Keratinocyte (primary cell): Measurements from ENCODE around the gene SPATA9. TPM values are rescaled to one million over a fixed set of nuclear protein-coding genes. Genes with fewer than 3 reads are reported as not detected.

Source experiments
- DNase-seq: peaks from one replicate; pipeline ENCODE4 v3.0.0-alpha.2; 2011; ENCODE audit warnings: low read depth, missing footprints, low spot score
- FAIRE-seq: peaks from 2 replicates; lab custom pipeline; 2011; peaks lifted over from hg19 to GRCh38; lab: Jason Lieb, UNC
- H2AFZ ChIP-seq: 2 replicates; pipeline ENCODE4 v1.6.0; 2012; ENCODE audit warnings: low read length, control low read depth, inconsistent platforms; ENCODE audit not compliant: control insufficient read depth
- H3K27ac ChIP-seq: 2 replicates; pipeline ENCODE4 v1.5.1; 2011; ENCODE audit warnings: low read length; ENCODE audit not compliant: control insufficient read depth, insufficient read depth
- H3K27me3 ChIP-seq: 3 replicates; pipeline ENCODE4 v1.6.0; 2011; ENCODE audit warnings: low read length; ENCODE audit not compliant: control insufficient read depth, insufficient read depth; ENCODE audit errors: extremely low read depth
- H3K36me3 ChIP-seq, 2 experiments: 2 replicates in 1 of 2; 3 replicates in 1 of 2; pipeline ENCODE4 v1.5.1; 2011; ENCODE audit warnings: low read length in 2 of 2, mild to moderate bottlenecking in 1 of 2; ENCODE audit not compliant: control insufficient read depth in 2 of 2, insufficient read depth in 2 of 2; ENCODE audit errors: extremely low read depth in 1 of 2
- H3K4me1 ChIP-seq: 3 replicates; pipeline ENCODE4 v1.5.1; 2011; ENCODE audit warnings: low read length; ENCODE audit not compliant: control insufficient read depth, insufficient read depth; ENCODE audit errors: extremely low read depth
- H3K4me2 ChIP-seq: 3 replicates; pipeline ENCODE4 v1.6.0; 2011; ENCODE audit warnings: low read depth, low read length; ENCODE audit not compliant: control insufficient read depth, insufficient read depth; ENCODE audit errors: extremely low read depth
- H3K4me3 ChIP-seq, 3 experiments: fragments of 200-600 bp in 1 of 3; sonication (generic) in 1 of 3; 2 replicates in 2 of 3; 3 replicates in 1 of 3; pipeline ENCODE4 v1.5.1; 2011 to 2016; ENCODE audit warnings: low read length in 3 of 3, mild to moderate bottlenecking in 3 of 3, control low read depth in 2 of 3, inconsistent platforms in 1 of 3, low read depth in 1 of 3, mixed read lengths in 1 of 3, mixed run types in 1 of 3, moderate library complexity in 1 of 3; ENCODE audit not compliant: control insufficient read depth in 2 of 3, insufficient read depth in 2 of 3; ENCODE audit errors: extremely low read depth in 1 of 3
- H3K79me2 ChIP-seq: 2 replicates; pipeline ENCODE4 v1.6.0; 2012; ENCODE audit warnings: low read length; ENCODE audit not compliant: control insufficient read depth, insufficient read depth
- H3K9ac ChIP-seq: 3 replicates; pipeline ENCODE4 v1.6.0; 2011; ENCODE audit warnings: low read length; ENCODE audit not compliant: control insufficient read depth, insufficient read depth; ENCODE audit errors: extremely low read depth
- H3K9me1 ChIP-seq: 3 replicates; pipeline ENCODE4 v1.6.0; 2011; ENCODE audit warnings: low read length; ENCODE audit not compliant: control insufficient read depth, insufficient read depth; ENCODE audit errors: extremely low read depth
- H3K9me3 ChIP-seq: 2 replicates; pipeline ENCODE4 v1.5.1; 2012; ENCODE audit warnings: low read depth, low read length; ENCODE audit not compliant: control insufficient read depth
- H4K20me1 ChIP-seq: 3 replicates; pipeline ENCODE4 v1.6.0; 2011; ENCODE audit warnings: low read length; ENCODE audit not compliant: control insufficient read depth, insufficient read depth; ENCODE audit errors: extremely low read depth
- CTCF ChIP-seq, 3 experiments: IDR thresholded peaks in 1 of 3; conservative IDR thresholded peaks in 1 of 3; optimal IDR thresholded peaks in 1 of 3; 2 replicates in 2 of 3; 3 replicates in 1 of 3; pipeline versions ENCODE3 to v1.5.1; 2011; ENCODE audit warnings: low read length in 3 of 3, mild to moderate bottlenecking in 3 of 3, moderate library complexity in 2 of 3, control low read depth in 1 of 3, inconsistent platforms in 1 of 3; ENCODE audit not compliant: insufficient read depth in 2 of 3; ENCODE audit errors: extremely low read depth in 1 of 3
- EZH2 ChIP-seq: IDR thresholded peaks from one replicate; pipeline ENCODE4 v1.6.1; 2012; ENCODE audit warnings: inconsistent platforms, mild to moderate bottlenecking, low read length, moderate library complexity
- dilution Hi-C: fragments of 300-500 bp; cut with MboI; formaldehyde crosslinking; loops from one replicate; pipeline ENCODE4 v1.7.0; 2020; ENCODE audit warnings: low sequenced_read_pairs; ENCODE audit not compliant: extremely low pct_ligation_motif_present
- polyA minus RNA-seq, 3 experiments: library from RNA; depleted of rRNA, polyadenylated mRNA; stranded (reverse); fragments of >200 nt; gene quantifications; 1 replicate in 1 of 3; 2 replicates in 1 of 3; 3 replicates in 1 of 3; pipeline ENCODE4 v1.2.3, GENCODE V29; 2011
- polyA plus RNA-seq, 5 experiments: library from polyadenylated mRNA; depleted of rRNA in 3 of 5; stranded (reverse) in 3 of 5; stranded (forward) in 1 of 5; unstranded in 1 of 5; fragments of >200 nt; gene quantifications; 1 replicate in 1 of 5; 2 replicates in 3 of 5; 3 replicates in 1 of 5; pipeline versions ENCODE4 v1.2.1 to v1.2.3, GENCODE V29; 2011 to 2012; ENCODE audit warnings: missing spikeins in 2 of 5, low read depth in 1 of 5, low replicate concordance in 1 of 5

The SPATA9 gene
- polyA plus RNA-seq (not detected in 3 replicates), polyA minus RNA-seq (not detected in 3 replicates)
- 0.14 TPM for polyA plus RNA-seq (2011; ENCODE audit: low read depth)
- not detected in 2 replicates for polyA plus RNA-seq (2011; cell fraction: cytosol; rRNA removed)
- not detected in 2 replicates for polyA plus RNA-seq (2011; cell fraction: nucleus; rRNA removed)
- polyA plus RNA-seq (2012; ENCODE audit: low replicate concordance): 0.27 TPM in 1 of 2 replicates, not detected in the other
- not detected for polyA minus RNA-seq (2011; cell fraction: cytosol; rRNA and poly(A)+ RNA removed)
- not detected in 2 replicates for polyA minus RNA-seq (2011; cell fraction: nucleus; rRNA and poly(A)+ RNA removed)

- Histone ChIP-seq H3K4me3 (no peak within 1 kb of the TSS), H3K27me3 (no peaks in the 10 kb centered on the region), H3K4me1 (no peaks in the 10 kb centered on the region), H3K9ac (no peak within 1 kb of the TSS), H3K9me3 (no peaks in the 10 kb centered on the region), H4K20me1 (no peaks in the 10 kb centered on the region), H3K4me2 (no peak within 1 kb of the TSS), H2AFZ (no peak within 1 kb of the TSS), H3K27ac (no peak within 1 kb of the TSS), H3K36me3 (no peaks in the 10 kb centered on the region), H3K9me1 (no peaks in the 10 kb centered on the region), H3K79me2 (no peaks in the 10 kb centered on the region)
- dilution Hi-C loops: no loop called here
- DNase-seq: no peak
- FAIRE-seq: no peak
- TF ChIP-seq CTCF (optimal IDR thresholded peaks at IDR 0.05 in 1 of 3, IDR thresholded peaks at IDR 0.05 in 1 of 3, conservative IDR thresholded peaks at IDR 0.05 in 1 of 3; ENCODE audit: extremely low read depth in 1 of 3, insufficient read depth in 2 of 3, low read length in 3 of 3) (no peak), EZH2 (no peak)
Measured at GRCh38 chr5:95682891-95683290, at the start of gene SPATA9. Gene SPATA9 (minus strand): TSS chr5:95682991. CDS start chr5:95682854, 137 bp downstream.

GRCh38 chr5:95731571-95732554 lies 49.1 kb upstream of the SPATA9 start:
- H3K9me3 ChIP-seq: no peaks in the 10 kb centered on the region
- no peaks in the 10 kb centered on the region for H3K9me1 ChIP-seq
- H3K36me3 ChIP-seq: no peaks in the 10 kb centered on the region
- H3K4me2 ChIP-seq: peak overlapping the region; percentile 92
- H3K4me3 ChIP-seq: peak overlapping the region; percentile 68 to 79 (median 73)
- FAIRE-seq: no peak
- H3K27ac ChIP-seq: no peak overlapping the region
- dilution Hi-C loops: no loop called here
- no peaks in the 10 kb centered on the region for H4K20me1 ChIP-seq
- peaks cover 24% of the 10 kb centered on the region for H3K4me1 ChIP-seq
- H3K9ac ChIP-seq: peak overlapping the region; percentile 76
- H3K79me2 ChIP-seq: no peaks in the 10 kb centered on the region
- H3K27me3 ChIP-seq: no peaks in the 10 kb centered on the region
- no peak for DNase-seq
- H2AFZ ChIP-seq: peak overlapping the region; percentile 99
- no peak for TF ChIP-seq EZH2
- TF ChIP-seq CTCF (optimal IDR thresholded peaks at IDR 0.05 in 1 of 3, IDR thresholded peaks at IDR 0.05 in 1 of 3, conservative IDR thresholded peaks at IDR 0.05 in 1 of 3; ENCODE audit: extremely low read depth in 1 of 3, insufficient read depth in 2 of 3, low read length in 3 of 3): no peak
